LNCAP (cell line): Measurements from ENCODE around the gene MGRN1.

Experiments
- CTCF ChIP-seq: fragments of 450-650 bp; IDR thresholded peaks from 2 replicates; pipeline ENCODE4 v1.5.1; 2017; ENCODE audit warnings: mild to moderate bottlenecking

MGRN1 gene

GRCh38 chr16:4695473-4696171, 71.0 kb downstream of the MGRN1 start:
- no peak for TF ChIP-seq CTCF

- no peak for TF ChIP-seq CTCF
Measured at GRCh38 chr16:4696172-4696904, 71.7 kb downstream of the MGRN1 start.

- TF ChIP-seq CTCF, result no peak
Measured at GRCh38 chr16:4696905-4697847, 72.5 kb downstream of the MGRN1 start.

- TF ChIP-seq CTCF, result no peak
Measured at GRCh38 chr16:4697848-4698291, 73.2 kb downstream of the MGRN1 start.

GRCh38 chr16:4698321-4699045, 73.9 kb downstream of the MGRN1 start:
- TF ChIP-seq CTCF, result no peak

GRCh38 chr16:4699046-4699556, 74.5 kb downstream of the MGRN1 start:
- TF ChIP-seq CTCF, result no peak
